Subcutaneous adipose tissue (tissue), 4 donors: ENCODE results near the gene EGFR. TPM values are rescaled to one million over a fixed set of nuclear protein-coding genes. Genes with fewer than 3 reads are reported as not detected.

Experiments used
- CTCF ChIP-seq: fragments of 450-650 bp; IDR thresholded peaks from one replicate; pipeline ENCODE4 v1.5.1; 2016; ENCODE audit warnings: low read depth, mild to moderate bottlenecking, control low read depth, antibody characterized with exemption, moderate library complexity
- total RNA-seq, 4 donors: library from RNA; depleted of rRNA; stranded (reverse); fragments of >200 nt; gene quantifications; one replicate each; pipeline ENCODE4 v1.1.0, GENCODE V29; 2016

Gene EGFR
- total RNA-seq, 4 donors from 2014 or later, result 84.0 to 132 (median 102) TPM

GRCh38 chr7:55022002-55022985 is 3.5 kb downstream of the EGFR start:
- no peak for TF ChIP-seq CTCF

GRCh38 chr7:55023841-55024505 is 5.2 kb downstream of the EGFR start:
- no peak for TF ChIP-seq CTCF

GRCh38 chr7:55024776-55025175 is 6.0 kb downstream of the EGFR start:
- no peak for TF ChIP-seq CTCF

- TF ChIP-seq CTCF, result no peak
These were observed 7.4 kb downstream of the EGFR start for GRCh38 chr7:55026086-55026790.

- no peak for TF ChIP-seq CTCF
These were observed 8.2 kb downstream of the EGFR start for GRCh38 chr7:55026867-55027490.

- no peak for TF ChIP-seq CTCF
These were observed 9.2 kb downstream of the EGFR start for GRCh38 chr7:55028011-55028410.
